Breast epithelium (tissue), 4 donors: ENCODE measurements around the gene AMZ1. TPM values are rescaled to one million over a fixed set of nuclear protein-coding genes. Genes with fewer than 3 reads are reported as not detected.
A peak's percentile ranks its signal among the peaks of the same experiment; 100 is the strongest.

Source experiments
- DNase-seq, 2 donors: peaks; one replicate each; pipeline ENCODE4 v3.0.0-alpha.2; 2019; ENCODE audit warnings: low spot score in 2 of 2
- H3K27ac ChIP-seq, 2 donors: fragments of 200-600 bp; sonication (generic) in 1 of 2; one replicate each; pipeline ENCODE4 v1.5.1; 2016 to 2019; ENCODE audit warnings: mild to moderate bottlenecking in 1 of 2
- H3K27me3 ChIP-seq, 2 donors: fragments of 200-600 bp; sonication (generic) in 1 of 2; one replicate each; pipeline versions ENCODE4 v1.5.1 to v1.6.0; 2017 to 2019; ENCODE audit warnings: control low read depth in 1 of 2, mild to moderate bottlenecking in 1 of 2
- H3K36me3 ChIP-seq: fragments of 200-600 bp; one replicate; pipeline ENCODE4 v1.5.1; 2019
- H3K4me1 ChIP-seq, 2 donors: fragments of 200-600 bp; sonication (generic); one replicate each; pipeline ENCODE4 v1.5.1; 2016 to 2019; ENCODE audit warnings: control low read depth in 1 of 2
- H3K4me3 ChIP-seq, 3 donors: fragments of 200-600 bp; sonication (generic); 1 replicate in 2 of 3; 2 replicates in 1 of 3; pipeline ENCODE4 v1.5.1; 2016 to 2019; ENCODE audit warnings: mild to moderate bottlenecking in 3 of 3, moderate library complexity in 2 of 3
- H3K9me3 ChIP-seq, 2 donors: fragments of 200-600 bp; sonication (generic) in 1 of 2; one replicate each; pipeline ENCODE4 v1.5.1; 2016 to 2019; ENCODE audit warnings: control low read depth in 1 of 2
- POLR2A ChIP-seq: fragments of 450-650 bp; IDR thresholded peaks from one replicate; pipeline ENCODE4 v1.6.1; 2016; ENCODE audit warnings: antibody characterized with exemption, mild to moderate bottlenecking, moderate library complexity
- POLR2AphosphoS5 ChIP-seq, 3 donors: sonication (generic); formaldehyde crosslinking; IDR thresholded peaks; one replicate each; pipeline ENCODE4 v1.6.1; 2017; ENCODE audit warnings: antibody characterized with exemption in 3 of 3
- intact Hi-C: fragments of 100-400 bp; cut with DNase I; formaldehyde crosslinking; loops from one replicate; pipeline ENCODE4 v1.15.1; 2023; ENCODE audit warnings: low total_unique reads
- total RNA-seq, 3 donors: library from RNA; depleted of rRNA; stranded (reverse); fragments of >200 nt; gene quantifications; one replicate each; pipeline ENCODE4 v1.1.0, GENCODE V29; 2016
- TF ChIP-seq, protein P1 (sequence below), 3 donors: fragments of 450-650 bp; IDR thresholded peaks; one replicate each; pipeline ENCODE4 v1.5.1; 2016 to 2017; ENCODE audit warnings: antibody characterized with exemption in 3 of 3, mild to moderate bottlenecking in 3 of 3, moderate library complexity in 3 of 3

AMZ1 gene
- total RNA-seq, 3 donors from 2014 or later, result 0.16 to 0.88 (median 0.33) TPM

- Histone ChIP-seq H3K4me1 (no peaks in the 10 kb centered on the region), H3K9me3 (no peaks in the 10 kb centered on the region), H3K27me3 (no peaks in the 10 kb centered on the region), H3K36me3 (no peaks in the 10 kb centered on the region), H3K4me3 (peak overlapping the region in 1 of 3 donors; percentile 17), H3K27ac (peak overlapping the region in 1 of 2 donors; percentile 3)
- no peak for DNase-seq
- TF ChIP-seq POLR2AphosphoS5 (IDR thresholded peaks at IDR 0.05), result peak in 1 of 3 donors; percentile 37
- TF ChIP-seq, protein P1, sequence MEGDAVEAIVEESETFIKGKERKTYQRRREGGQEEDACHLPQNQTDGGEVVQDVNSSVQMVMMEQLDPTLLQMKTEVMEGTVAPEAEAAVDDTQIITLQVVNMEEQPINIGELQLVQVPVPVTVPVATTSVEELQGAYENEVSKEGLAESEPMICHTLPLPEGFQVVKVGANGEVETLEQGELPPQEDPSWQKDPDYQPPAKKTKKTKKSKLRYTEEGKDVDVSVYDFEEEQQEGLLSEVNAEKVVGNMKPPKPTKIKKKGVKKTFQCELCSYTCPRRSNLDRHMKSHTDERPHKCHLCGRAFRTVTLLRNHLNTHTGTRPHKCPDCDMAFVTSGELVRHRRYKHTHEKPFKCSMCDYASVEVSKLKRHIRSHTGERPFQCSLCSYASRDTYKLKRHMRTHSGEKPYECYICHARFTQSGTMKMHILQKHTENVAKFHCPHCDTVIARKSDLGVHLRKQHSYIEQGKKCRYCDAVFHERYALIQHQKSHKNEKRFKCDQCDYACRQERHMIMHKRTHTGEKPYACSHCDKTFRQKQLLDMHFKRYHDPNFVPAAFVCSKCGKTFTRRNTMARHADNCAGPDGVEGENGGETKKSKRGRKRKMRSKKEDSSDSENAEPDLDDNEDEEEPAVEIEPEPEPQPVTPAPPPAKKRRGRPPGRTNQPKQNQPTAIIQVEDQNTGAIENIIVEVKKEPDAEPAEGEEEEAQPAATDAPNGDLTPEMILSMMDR (IDR thresholded peaks at IDR 0.05), result no peak
- intact Hi-C loops, result no loop called here
Measured at GRCh38 chr7:2701832-2702593, 14.0 kb downstream of the AMZ1 start.

GRCh38 chr7:2702594-2702957, 14.6 kb downstream of the AMZ1 start:
- Histone ChIP-seq H3K9me3 (no peaks in the 10 kb centered on the region), H3K4me3 (no peak overlapping the region), H3K36me3 (no peaks in the 10 kb centered on the region), H3K27me3 (no peaks in the 10 kb centered on the region), H3K27ac (no peak overlapping the region), H3K4me1 (no peaks in the 10 kb centered on the region)
- no peak for DNase-seq
- intact Hi-C loops, result no loop called here
- TF ChIP-seq POLR2A (no peak), POLR2AphosphoS5 (IDR thresholded peaks at IDR 0.05) (no peak)
- TF ChIP-seq, protein P1 (IDR thresholded peaks at IDR 0.05), result no peak

DNA sequence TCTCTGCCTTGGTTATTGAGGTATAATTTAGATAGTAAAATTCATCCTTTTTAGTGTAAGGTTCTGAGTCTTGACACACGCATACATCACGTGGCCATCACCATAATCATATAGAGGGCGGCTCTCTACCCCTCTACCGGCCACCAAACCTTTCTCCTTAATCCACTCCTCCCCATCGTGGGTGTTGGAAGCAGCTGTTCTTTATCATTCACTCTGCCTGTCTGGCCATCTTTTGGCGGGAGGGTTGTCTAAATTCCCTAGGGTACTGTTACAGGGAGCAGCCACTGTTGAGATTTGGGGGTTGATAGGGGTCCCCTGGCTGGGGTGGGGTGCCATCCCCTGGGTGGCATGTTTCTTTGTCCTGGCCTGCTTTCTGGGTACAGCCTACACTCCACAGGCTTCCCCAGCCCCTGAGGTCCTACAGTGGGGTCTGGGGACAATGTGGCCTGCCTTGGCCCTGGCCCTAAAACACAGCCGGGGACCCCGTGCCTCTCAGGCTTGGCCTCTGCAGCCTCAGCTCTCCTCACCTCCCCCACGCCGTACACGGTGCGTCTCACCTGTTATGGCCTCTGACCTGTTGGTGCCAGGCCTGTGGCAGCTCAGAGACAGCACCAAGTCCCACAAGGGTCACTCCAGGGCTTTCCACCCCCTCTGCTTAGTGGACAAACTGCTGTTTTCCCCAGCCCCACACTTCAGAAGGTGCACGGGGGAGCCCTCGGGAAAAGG, 17.5 kb downstream of the AMZ1 start:
- no peak for DNase-seq
- no peaks in the 10 kb centered on the region for H3K36me3 ChIP-seq
- no peaks in the 10 kb centered on the region for H3K9me3 ChIP-seq
- no peak overlapping the region for H3K27ac ChIP-seq
- no peak overlapping the region for H3K4me3 ChIP-seq
- intact Hi-C loops, result no loop called here
- H3K4me1 ChIP-seq, result no peaks in the 10 kb centered on the region
- no peak for TF ChIP-seq POLR2A
- TF ChIP-seq POLR2AphosphoS5 (IDR thresholded peaks at IDR 0.05), result no peak
- TF ChIP-seq, protein P1 (IDR thresholded peaks at IDR 0.05), result no peak
- H3K27me3 ChIP-seq, result no peaks in the 10 kb centered on the region

DNA sequence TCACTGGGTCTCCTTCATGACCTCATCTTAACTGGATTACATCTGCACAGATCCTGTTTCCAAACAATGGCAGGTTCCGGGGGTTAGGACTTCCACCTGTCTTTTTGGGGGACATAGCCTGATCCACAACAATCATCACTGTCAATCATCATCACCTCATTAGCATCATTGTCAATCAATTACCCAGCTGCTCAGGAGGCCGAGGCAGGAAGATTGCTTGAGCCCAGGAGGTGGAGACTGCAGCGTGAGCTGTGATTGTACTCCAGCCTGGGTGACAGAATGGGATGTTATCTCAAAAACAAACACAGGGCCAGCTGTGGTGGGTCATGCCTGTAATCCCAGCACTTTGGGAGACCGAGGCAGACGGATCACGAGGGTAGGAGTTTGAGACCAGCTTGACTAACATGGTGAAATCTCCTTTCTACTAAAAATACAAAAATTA, 18.7 kb downstream of the AMZ1 start:
- TF ChIP-seq POLR2A, result no peak
- TF ChIP-seq, protein P1 (IDR thresholded peaks at IDR 0.05), result no peak
- Histone ChIP-seq H3K36me3 (no peaks in the 10 kb centered on the region), H3K9me3 (no peaks in the 10 kb centered on the region), H3K27ac (no peak overlapping the region), H3K27me3 (no peaks in the 10 kb centered on the region), H3K4me3 (no peak overlapping the region), H3K4me1 (no peaks in the 10 kb centered on the region)
- DNase-seq, result no peak
- intact Hi-C loops, result no loop called here

DNA sequence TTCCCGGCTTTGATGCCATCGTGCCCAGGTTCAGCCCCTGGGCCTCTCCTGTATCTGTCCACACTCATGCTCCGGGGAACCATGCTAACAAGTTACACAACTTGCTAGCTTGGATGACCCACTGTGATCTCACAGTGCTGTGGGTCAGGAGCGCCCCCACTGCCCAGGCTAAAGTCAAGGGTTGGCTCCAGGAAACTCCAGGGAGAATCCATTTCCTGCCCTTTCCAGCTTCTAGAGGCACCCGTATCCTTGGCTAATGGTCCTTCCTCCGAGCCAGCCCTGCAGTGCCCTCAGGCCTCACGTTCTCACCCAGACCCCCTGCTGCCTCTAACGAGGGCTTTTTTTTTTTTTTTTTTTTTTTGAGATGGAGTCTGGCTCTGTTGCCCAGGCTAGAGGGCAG, 19.5 kb downstream of the AMZ1 start:
- Histone ChIP-seq H3K36me3 (no peaks in the 10 kb centered on the region), H3K27ac (no peak overlapping the region), H3K4me3 (no peak overlapping the region), H3K27me3 (no peaks in the 10 kb centered on the region), H3K4me1 (no peaks in the 10 kb centered on the region), H3K9me3 (no peaks in the 10 kb centered on the region)
- no peak for DNase-seq
- intact Hi-C loops, result no loop called here
- TF ChIP-seq POLR2A, result no peak
